DMS114 treated with DMSO at 0.1 percent for 48 hours (cell line): Measurements from ENCODE around the gene TINAGL1.
"Not testable (repeated sequence)": the region's sequence is repeated elsewhere in the genome, so short reads cannot be mapped to it uniquely, and the experiment has no call there.

Experiments
- DNase-seq: peaks from one replicate; lab custom pipeline; 2025; ENCODE audit not compliant: unreplicated experiment; lab: John Stamatoyannopoulos, UW

Gene TINAGL1

DNA sequence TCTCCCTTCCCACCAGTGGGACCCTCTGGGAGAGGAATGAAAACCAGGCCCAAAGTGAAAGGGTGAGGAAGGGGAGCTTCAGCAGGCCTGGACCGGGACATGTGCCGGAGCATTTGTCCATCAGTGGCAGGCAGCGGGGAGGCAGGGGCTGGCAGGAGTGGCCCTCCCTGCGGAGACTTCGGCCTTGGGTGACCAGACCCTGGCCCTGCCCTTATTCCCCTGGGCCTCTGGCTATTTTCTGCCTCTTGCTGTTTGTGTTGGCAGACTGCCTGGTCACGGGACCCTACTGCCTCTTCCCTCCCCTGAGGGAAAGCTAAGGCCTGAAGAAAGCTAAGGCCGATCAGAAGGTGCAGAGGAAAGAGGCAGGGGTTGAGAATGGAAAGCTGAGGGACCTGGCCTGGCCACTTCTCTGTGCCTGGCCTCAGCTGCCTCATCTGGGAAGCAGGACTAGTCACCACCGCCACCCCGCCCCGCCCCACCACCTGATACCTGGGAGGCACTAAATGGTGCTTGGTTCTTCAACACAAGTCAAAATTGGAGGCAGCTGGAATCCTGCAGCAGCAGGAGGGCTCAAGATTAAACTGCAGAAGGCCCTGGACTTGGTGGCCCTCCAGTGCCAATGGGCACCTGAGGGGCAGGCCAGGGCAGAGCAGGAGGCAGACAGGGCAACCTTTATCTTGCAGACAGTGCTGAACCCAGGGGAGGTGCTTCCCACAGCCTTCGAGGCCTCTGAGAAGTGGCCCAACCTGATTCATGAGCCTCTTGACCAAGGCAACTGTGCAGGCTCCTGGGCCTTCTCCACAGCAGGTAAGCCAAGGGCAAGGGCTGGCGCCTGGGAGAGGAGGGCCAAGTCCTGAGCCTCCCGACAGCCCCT is 7.9 kb downstream of the TINAGL1 start:
- no peak for DNase-seq

GRCh38 chr1:31584869-31585735 is 8.8 kb downstream of the TINAGL1 start:
- no peak for DNase-seq

DNA sequence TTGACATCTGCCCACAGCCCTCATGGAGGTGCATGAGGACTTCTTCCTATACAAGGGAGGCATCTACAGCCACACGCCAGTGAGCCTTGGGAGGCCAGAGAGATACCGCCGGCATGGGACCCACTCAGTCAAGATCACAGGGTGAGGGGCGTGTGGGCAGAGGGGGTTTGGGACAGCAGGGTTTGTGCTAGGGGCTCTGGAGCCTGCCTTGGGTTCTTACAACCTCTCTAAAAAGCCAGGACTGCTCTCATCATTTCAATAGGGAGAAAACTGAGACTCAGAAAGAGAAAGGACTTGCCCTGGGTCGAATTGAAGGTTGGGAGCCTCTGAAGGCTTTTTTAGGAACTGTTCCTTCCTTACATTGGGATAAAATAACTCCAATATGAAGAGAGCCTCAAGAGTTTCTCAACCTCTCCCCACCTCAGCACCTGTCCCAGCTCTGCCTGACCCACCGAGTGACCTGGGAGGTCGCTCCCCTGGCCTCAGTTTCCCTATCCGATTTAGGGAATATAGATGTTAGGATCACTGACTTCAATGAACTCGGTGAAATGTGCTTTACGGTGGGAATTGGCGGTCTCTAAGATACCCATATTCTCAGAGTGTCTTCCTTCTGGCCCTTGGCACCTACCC is 9.5 kb downstream of the TINAGL1 start:
- no peak for DNase-seq

GRCh38 chr1:31586376-31587327 is 10.3 kb downstream of the TINAGL1 start:
- no peak for DNase-seq

- DNase-seq = not testable (repeated sequence)
These were observed 11.0 kb downstream of the TINAGL1 start for GRCh38 chr1:31587328-31587699.

- DNase-seq = no peak
These were observed 11.6 kb downstream of the TINAGL1 start for GRCh38 chr1:31587720-31588423.

- DNase-seq = no peak
These were observed 12.6 kb downstream of the TINAGL1 start for GRCh38 chr1:31588751-31589515.

- no peak for DNase-seq
These were observed 15.2 kb downstream of the TINAGL1 start for GRCh38 chr1:31591425-31592093.

DNA sequence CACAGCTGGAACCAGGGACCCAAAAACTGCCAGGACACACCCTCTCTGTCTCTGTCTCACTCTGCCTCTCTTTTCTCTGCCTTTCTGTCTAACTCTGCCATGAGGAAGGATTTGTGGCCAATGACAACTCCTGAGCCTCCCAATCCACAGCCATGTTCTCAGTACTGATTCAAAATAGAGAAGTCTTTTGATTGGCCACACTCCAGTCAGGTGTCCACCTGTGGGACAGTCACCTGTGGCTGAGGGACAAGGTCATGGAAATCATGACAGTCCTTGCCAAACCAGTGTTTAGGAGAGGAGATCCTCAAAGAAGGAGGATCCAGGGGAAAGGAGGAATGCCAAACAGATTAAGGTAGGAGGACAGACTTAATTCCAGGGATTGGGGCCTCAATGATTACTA is 15.8 kb downstream of the TINAGL1 start:
- no peak for DNase-seq

- DNase-seq = no peak
These were observed 16.9 kb downstream of the TINAGL1 start for GRCh38 chr1:31593136-31593665.

DNA sequence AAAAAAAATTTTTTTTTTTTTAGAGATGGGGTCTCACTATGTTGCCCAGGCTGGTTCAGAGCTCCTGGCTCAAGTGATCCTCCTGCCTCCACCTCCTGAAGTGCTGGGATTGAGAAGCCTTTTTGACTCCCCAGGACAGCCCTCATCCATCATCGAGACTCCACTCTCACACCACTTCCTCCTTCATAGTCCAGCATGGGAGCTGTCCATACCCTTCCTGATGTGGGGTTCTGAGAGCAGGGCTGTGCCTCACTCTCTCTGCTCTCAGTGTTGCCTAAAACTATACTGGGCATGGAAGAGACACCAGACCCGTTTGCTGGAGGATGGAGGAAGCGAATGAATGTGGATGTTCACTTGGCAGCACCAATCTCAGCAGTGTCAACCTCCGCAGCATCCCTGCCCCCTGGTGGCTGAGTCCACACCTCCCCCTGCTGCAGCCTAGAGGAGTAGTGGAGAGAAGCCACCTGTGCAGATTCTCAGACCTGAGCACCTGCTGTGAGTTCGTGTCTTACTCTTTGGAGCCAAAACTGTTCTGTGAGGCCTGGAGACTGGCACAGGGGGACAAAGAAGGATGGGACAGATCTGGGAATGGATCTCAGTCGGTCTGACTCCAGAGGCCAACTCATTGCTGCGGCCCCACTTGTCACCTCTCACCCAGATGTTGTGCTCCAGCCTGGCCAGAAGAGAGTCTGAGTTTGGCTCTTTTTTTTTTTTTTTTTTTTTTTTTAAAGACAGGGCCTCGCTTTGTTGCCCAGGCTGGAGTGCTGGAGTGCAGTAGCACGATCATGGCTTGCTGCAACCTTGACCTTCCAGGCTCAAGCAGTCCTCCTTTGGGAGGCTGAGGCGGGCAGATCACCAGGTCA is 17.7 kb downstream of the TINAGL1 start:
- DNase-seq = peak; percentile 46

GRCh38 chr1:31595836-31596736 is 19.8 kb downstream of the TINAGL1 start:
- DNase-seq = no peak

GRCh38 chr1:31596737-31597097 is 20.4 kb downstream of the TINAGL1 start:
- DNase-seq = no peak

GRCh38 chr1:31598980-31599379 is 22.7 kb downstream of the TINAGL1 start:
- DNase-seq = no peak

GRCh38 chr1:31600641-31601040 is 24.3 kb downstream of the TINAGL1 start:
- no peak for DNase-seq

DNA sequence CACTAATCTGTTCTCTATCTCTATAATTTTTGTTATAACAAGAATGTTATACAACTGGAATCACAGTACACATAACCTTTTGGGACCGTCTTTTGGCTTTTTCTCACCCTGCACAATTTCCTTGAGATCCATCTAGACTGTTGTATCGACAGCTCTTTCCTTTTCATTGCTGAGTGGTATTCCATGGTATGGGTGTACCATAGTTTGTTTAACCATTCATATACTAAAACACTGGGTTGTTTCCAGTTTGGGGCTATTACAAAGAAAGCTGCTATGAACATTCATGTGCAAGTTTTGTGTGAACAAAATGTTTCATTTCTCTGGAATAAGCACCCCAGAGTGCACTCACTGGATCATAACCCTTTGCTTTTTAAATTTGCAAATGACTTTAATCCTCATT is 25.8 kb downstream of the TINAGL1 start:
- DNase-seq = no peak
